Activated T-helper 1 cell treated with anti-CD3 and anti-CD28 coated beads, Interleukin-2, amount 50 U/mL, for 16 hours (primary cell): ENCODE measurements around the gene LTN1.
"Not testable (repeated sequence)": the region's sequence is repeated elsewhere in the genome, so short reads cannot be mapped to it uniquely, and the experiment has no call there.

ENCODE experiments used
- DNase-seq, 2 donors: peaks; one replicate each; pipeline ENCODE4 v3.0.0-alpha.2; 2020; ENCODE audit warnings: low read depth in 1 of 2, low spot score in 1 of 2

The LTN1 gene

DNA sequence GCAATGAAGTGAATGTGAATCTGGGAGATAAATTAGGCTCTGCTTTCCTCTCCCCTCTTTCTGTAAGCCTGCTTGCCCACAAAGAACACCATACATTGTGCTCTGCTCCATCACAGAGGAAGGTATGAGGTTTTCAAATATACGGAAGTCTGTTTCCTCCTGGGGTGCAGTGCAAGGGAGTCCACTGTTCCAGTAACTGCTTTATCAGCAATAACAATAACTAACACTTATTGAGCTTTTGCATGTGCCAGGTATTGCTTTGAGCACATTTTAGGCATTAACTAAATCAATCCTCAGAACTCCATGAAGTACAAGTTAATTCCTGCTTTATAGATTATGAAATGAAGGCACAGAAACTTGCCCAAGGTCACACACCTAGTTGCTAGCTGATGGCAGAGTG is 10.0 kb downstream of the LTN1 start:
- DNase-seq, result no peak

DNA sequence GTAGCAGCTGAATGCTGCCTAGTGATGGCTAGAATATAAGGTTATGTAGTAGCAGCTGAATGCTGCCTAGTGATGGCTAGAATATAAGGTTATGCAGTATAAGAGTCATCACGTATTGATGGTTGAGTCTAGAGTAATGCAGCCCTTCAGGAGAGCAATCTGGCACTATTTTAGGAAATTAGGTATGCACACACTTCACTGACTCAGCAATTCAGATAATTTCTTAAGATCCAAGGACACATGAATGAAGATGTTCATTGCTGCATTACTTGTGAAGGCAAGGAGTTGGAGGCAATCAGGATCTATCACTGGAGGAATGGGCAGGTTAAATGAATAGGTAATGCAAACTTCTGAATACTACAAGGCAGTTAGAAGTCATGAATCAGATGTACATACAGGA is 13.6 kb downstream of the LTN1 start:
- DNase-seq, result no peak

DNA sequence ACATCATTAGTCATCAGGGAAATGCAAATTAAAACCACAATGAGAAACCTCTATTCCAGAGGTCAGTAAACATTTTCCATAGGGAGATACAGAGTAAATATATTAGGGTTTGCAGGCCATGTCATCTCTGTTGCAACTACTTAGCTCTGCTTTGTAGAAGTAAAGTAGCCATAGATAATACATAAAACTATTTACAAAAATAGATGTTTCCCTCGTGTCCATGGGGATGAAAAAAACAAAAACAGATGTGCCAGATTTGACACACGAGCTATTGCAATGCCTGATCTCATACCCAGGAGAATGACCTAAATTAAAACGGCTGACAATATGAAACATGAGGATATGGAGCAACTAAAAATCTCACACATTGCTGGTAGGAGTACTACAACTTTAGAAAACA is 17.3 kb downstream of the LTN1 start:
- no peak for DNase-seq

DNA sequence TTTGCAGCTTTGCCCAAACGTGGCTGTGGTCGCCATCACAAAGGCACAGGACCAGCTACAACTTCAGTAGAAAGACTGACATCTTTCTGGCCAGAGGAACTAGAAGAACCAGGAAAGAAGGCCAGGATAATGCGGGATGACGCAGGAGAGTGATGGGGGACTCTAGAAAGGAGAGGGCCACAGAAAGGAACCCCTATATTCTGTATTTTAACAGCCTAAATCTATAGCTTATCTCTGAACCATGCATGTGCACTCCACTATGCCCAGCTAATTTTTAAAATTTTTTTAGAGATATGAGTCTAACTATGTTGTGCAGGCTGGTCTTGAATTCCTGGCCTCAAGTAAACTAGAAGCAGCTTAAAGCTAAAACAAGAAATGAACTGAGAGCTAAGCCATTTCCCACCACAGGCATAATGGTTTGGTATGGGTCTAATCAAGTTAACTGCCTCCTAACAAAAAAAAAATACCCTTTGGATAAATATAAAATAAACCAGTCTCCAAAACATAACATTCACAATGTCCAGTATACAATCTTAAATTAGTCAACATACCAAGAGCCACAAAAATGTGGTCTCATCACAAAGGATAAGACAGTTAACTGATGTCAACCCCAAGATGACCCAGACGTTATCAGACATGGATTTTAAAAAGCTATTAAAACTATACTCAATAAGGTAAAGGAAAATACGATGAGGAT is 18.0 kb downstream of the LTN1 start:
- DNase-seq, result no peak

DNA sequence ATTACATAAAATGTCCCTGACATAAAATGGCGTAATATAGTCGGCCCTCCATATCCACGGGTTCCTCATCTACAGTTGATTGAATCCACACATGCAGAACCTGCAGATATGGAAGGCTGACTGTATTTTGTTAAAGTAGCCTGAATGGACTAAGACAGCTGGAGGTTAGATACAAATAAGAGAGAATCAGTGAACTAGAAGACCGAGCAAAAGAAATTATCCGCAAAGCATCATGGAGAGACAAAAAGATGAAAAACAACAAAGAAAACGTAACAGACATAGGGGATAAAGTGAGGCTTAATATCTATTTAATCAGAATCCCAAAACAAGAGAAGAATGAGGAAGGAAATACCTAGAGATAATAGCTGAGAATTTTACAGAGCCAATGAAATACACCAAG is 20.3 kb downstream of the LTN1 start:
- DNase-seq, result no peak

DNA sequence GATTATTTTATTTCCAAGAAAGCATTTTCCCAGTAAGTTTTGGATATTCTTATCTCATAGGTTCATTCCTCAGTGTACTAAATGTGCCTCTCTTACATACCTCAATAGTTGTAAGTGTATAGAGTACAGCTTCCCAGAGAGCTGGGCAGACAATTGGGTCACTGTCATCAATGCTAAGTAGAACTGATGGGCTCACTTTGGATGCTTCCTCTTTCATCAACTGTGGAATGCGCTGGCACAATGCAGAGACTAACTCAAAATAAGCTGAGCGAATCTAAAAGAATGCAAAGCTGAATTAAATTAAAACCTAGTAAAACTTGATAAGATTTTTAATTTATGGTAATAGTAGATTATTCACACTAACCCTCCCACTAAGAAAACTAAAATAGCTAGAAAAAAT is 21.5 kb downstream of the LTN1 start:
- DNase-seq, result no peak

DNA sequence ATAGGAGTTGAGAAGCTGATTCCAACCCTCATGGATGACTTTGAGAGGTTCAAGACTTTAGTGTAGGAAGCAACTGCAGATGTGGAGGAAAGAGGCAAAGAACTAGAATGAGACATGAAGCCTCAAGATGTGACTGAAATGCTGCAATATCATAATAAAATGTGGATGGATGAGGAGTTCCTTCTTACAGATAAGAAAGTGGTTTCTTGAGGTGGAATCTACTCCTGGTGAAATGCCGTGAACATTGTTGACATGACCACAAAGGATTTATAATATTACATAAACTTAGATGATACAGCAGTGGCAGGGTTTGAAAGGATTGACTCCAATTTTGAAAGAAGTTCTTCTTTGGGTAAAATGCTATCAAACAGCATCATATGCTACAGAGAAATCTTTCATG is 28.8 kb downstream of the LTN1 start:
- DNase-seq, result no peak

DNA sequence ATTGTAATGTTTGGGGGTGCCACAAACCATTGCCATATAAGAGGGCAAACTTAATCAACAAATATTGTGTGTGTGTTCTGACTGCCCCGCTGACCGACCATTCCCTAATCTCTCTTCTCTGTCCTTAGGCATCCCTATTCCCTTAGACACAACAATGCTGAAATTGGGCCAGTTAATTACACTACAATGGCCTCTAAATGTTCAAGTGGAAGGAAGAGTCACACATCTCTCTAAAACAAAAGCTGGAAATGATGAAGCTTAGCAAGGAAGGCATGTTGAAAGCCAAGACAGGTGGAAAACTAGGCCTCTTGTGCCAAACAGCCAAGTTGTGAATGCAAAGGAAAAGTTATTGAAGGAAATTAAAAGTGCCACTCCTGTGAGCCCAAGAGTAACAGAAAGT is 30.2 kb downstream of the LTN1 start:
- DNase-seq, result no peak

DNA sequence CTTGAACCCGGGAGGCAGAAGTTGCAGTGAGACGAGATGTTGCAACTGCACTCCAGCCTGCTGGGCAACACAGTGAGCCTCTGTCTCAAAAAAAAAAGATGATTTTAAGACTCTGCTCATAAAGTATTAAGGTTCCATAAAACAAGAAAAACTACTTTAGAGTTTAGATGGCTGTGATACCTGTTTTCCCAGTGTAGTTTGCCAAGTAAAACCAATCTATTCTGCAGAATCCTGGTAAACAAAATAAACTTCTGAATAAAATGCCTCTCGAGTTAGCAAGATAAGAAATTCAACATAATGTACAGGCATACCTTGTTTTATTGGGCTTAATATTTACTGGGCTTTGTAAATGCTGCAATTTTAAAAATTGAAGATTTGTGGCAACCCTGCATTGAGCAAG is 30.8 kb downstream of the LTN1 start:
- no peak for DNase-seq

DNA sequence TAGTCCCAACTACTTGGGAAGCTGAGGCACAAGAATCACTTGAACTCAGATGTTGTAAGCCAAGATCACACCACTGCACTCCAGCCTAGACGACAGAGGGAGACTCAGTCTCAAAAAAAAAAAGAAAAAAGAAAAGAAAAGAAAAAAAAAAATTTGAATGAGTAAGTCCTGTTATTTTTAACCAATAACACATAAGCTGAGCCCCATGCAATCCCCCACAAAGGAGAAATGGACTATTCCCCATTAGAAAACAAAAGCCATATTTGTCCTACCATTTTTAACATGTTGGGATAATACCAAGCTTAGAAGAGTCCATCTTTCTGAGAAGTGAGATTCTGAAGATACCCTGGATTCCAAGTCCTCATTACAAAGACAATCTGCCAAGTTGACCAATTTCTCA is 32.4 kb downstream of the LTN1 start:
- no peak for DNase-seq

DNA sequence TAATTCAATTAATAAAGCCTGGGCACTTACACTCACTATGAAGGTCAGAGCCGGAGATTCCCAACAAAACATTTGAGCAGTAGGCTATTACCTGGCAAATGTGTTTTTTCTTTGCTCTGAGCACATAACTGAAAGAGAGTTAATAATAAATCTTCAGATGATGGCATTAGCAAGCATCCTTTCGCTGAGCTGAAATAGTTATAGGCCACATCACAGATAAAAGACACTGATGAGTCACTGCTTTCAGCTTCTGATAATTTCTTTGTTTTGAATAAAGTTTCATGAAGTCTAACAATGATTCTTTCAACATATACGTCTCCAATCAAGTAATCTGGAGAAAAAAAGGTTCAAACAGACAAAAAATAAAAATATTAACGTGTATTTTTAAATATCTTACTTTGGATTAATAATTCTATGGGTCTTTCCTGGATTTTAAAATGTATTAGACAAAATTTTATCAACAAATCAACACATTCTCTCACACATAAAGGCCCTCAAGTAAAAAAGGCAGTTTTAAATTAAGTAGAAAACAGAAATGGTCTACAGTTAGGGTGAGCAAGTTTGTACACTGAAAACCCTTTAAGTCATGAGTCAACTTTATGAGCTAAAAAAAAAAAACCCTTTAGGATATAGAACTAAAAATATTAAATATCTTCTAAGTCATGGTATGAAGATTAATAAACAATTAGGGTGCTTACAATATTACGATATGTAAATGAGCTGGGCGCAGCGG is 33.1 kb downstream of the LTN1 start:
- DNase-seq, result no peak

DNA sequence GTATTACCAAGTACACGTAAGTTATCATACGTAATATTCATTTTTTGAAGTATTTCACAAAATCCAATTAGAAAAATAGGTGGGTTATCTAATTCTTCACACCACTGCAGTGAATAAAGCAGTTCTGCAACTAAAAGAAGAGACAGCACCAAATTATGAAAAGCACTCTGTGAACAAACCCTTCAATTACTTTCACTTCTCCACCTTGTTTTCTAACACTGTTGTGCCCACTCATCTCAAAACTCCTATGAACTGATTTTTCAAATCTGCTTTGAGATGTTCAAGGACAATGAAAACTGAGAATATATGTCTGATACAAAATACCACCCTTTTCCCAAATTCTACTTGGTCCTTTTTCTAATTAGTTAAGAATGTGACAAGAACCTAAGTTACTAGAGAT is 39.4 kb downstream of the LTN1 start:
- no peak for DNase-seq

DNA sequence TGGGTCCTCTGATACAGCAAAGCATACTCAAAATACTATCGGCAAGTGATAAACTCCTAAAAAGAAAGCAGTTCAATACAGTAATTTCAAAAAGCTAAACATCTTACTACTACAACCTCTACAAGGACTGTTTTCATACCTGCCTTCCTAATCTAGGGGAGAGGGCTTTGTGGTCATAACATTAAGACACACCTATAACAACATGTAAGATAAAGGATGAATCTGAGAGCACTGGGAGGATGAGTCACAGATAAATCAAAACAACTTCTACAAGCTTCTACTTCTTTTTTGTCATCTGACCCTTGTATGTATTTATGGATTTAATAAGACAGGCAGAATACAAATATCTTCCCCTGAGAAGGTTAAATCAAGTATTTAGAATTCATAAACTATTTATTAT is 40.0 kb downstream of the LTN1 start:
- no peak for DNase-seq

DNA sequence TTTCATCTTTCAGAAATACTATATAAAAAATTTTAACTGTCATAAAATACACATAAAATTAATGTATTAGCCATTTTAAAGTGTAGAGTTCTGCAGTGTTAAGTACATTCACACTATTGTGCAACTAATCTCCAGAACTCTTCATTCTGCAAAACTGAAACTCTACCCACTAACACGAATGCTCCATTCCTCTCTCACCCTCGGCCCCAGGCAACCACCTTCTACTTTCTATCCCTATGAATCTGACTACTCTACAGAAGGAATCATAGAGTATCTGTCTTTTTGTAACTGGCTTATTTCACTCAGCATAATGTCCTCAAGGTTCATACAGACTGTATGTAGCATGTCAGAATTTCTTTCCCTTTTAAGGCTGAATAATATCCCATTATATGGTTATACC is 43.4 kb downstream of the LTN1 start:
- no peak for DNase-seq

DNA sequence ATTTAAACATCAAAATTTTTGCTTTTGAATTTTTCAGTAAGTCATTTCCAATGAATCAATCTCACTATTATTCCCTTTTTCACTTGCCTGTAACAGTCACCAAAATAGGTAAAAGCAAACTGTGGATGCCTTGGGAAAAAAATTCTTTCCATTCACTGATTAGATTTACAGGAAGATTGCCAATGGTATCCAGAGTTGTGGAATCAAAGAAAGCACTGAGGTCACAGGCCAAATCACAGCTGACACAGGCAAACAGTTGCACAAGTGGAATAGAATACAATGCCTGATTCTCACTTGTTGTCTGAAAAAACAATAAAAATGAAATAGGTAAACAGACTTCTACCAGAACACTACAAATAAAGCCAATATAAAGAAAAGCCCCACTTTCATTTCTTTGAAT is 48.4 kb downstream of the LTN1 start:
- no peak for DNase-seq

DNA sequence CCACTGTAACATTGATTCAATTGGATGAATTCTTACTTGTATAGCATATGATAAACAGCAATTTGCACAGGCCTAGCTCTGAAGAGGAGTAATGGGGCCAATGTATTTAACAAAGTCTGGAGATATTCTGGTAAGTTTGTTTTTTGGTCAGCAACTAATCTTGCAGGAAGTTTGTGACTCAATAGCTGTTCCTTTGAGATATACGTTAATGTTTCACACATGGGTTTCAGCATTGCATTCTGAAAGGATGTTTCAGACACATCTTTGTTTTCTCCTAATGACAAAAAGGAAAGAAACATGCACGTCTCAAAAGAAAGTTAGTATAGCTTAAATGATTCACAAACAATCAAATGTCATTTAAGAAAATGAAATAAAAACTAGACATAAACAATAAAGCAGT is 49.0 kb downstream of the LTN1 start:
- DNase-seq, result no peak

DNA sequence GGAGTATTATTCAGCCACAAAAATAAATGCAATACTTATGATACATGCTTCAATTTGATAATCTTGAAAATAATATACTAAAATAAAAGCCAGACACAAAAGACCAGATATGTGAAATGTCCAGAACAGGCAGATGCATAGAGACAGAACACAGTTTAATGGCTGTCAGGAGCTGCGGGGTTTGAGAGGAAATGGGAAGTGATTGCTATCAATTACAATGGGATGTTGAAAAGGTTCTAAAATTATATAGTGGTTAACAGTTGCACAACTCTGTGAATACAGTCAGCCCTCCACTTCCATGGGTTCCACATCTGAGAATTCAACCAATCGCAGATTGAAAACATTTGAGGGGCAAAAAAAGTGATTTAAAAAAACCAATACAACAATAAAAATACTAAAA is 54.0 kb downstream of the LTN1 start:
- no peak for DNase-seq

DNA sequence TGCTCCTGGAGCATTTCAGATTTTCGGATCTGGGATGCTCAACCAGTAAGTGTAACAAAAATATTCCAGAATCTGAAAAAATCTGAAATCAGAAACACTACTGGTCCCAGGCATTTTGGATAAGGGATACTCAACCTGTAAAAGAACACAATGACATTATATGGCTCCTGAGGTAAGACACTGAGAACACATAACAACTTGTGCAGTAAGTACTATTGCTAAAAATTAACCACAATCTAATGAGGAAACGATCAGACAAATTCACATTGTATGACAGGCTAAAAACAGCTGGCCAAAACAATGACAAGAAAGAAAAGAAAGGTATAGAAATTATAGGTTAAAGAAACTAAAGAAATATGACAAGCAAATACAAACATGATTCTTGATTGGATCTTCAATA is 54.9 kb downstream of the LTN1 start:
- DNase-seq, result no peak

DNA sequence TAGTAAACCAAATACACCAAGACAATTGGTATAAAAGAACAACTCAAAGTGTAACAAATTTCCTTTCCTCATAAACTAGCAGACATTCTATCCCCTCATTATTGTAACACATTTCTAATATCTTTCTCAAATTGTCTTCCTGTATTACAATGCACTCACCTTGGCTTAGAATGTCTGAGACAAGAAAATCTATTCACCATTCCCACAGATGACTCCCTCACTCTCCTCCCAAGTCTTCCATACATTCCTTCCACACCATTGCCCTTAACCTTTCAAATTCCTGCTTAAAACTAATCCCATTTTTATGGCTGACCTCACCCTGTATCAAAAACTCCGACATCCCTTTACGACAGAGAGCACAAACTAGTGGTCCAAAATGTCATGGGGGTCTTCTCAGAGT is 56.0 kb downstream of the LTN1 start:
- no peak for DNase-seq

DNA sequence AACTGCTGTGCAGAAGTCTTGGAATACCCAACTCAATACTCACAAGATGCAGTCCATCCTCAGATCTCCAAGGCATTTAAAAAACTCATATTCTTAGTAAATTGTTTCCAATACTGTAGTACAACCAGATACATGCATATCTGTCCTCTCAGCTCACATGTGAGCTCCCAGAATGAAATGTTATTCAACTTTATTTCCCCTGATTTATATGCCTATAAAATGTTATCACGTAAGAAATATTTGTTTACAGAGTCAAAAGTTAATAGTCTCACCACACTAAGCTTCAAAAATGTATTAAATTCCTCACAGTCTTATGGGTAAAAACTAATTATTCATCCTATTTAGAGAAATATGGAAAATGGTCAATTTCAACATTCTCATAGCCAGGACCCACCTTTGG is 56.6 kb downstream of the LTN1 start:
- DNase-seq, result no peak

DNA sequence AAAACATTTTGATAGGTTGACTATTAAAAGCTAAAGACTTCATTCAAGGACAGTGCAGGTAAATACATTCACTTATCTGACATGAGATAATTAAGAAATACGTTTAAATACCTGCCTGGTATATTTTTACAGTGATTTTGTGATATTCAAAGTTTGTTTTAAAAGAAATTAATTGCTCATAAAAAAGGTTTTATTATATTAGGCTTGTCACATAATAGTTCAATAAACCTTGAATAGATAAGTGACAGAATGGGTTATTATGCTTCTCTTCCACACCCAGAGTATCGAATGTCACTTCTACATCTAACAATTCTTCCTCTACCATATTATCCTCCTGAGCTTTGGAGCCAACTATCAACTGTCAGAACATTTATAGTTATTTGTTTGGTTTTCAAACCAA is 60.0 kb downstream of the LTN1 start:
- no peak for DNase-seq

DNA sequence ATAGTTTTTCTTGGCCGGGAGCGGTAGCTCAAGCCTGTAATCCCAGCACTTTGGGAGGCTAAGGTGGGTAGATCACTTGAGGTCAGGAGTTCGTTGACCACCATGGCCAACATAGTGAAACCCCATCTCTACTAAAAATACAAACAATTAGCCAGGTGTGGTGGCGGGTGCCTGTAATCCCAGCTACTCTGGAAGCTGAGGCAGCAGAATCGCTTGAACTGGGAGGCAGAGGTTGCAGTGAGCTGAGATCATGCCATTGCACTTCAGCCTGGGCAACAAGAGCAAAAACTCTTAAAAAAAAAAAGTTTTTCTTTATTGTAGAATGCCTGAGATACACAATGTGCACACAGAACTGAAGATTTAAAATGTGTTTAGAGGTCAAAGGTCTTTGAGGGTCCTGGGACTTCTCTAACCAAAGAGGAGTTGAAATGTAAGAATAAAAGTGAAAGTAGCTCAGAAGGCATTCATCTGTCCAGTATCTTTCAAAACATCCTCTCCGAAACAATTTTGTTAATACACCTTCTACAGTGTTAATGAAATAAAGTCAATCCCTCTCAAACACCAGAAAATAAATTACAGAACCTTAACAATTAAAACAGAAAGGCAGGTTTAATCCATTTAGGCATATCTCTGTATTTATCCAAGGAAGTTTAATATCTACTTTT is 60.8 kb downstream of the LTN1 start:
- not testable (repeated sequence) for DNase-seq
